ENCODE results near the gene PTPRG. TPM values are rescaled to one million over a fixed set of nuclear protein-coding genes. Genes with fewer than 3 reads are reported as not detected.
A peak's percentile ranks its signal among the peaks of the same experiment; 100 is the strongest.

PTPRG gene
- polyA plus RNA-seq, 10 donors, result 25.7 to 37.0 (median 33.0) TPM

DNA sequence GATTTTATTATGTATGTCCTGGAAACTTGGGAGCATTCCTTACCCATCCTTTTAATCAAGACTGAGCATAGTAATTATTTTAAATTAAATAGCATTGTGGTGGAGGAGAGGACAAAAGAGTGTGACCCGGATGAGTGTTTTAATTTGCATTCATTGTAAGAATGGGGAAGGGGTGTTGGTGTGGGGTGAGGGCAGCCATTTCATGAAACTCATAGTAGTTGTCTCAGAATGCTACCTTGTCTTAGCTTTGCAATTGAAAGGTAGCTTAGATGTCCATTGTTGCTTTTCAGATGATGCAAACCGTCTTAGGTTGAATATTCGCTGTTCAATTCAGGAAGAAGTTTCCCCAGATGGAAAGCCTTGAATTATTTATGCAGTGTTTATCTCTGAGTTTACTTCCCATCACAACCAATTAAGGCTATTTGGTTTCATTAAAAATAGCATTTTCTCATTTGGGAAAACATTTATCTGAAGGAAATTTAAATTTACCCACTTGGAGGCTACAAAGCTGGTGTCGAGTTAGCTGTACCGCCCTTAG is 483.6 kb downstream of the PTPRG start:
- DNase-seq, result no peak

DNA sequence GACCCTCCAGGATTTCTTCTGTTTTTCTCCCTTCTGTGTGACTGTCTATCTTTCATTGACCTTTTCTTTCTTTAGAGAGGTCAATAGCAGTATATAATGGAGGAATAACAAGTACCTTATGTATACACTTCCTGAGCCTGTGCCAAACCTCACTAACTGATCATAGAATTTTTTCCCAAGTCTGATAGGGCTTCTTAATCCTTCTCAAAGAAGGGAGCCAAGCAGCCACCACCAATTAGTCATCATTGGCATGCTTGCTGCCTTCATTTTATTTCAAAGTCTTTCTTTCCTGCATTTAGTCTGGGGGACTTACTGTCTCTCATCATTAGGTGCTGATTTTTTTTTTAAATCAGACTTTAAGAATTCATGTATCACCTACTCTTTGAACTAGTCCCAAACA is 485.0 kb downstream of the PTPRG start:
- DNase-seq, result peak in 1 of 3 donors; percentile 13

DNA sequence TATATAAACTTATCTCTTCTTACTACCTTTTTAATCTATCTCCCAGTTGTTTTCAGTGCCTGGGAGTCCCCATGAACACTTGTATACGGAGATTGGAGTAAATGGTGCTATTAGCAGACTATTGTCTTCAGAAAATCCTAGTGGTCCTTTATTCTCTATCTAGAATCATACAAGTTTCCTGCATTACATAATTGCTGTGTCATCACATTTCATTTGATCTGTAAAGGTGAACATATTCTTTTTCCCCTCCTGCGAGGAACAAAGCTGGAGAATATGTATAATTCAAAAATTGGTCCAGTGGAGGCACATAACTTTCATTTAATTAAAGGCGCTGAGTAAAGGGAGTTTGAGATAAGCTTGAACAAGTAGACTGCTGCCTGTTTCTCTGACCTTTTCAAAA is 487.2 kb downstream of the PTPRG start:
- DNase-seq, result no peak

DNA sequence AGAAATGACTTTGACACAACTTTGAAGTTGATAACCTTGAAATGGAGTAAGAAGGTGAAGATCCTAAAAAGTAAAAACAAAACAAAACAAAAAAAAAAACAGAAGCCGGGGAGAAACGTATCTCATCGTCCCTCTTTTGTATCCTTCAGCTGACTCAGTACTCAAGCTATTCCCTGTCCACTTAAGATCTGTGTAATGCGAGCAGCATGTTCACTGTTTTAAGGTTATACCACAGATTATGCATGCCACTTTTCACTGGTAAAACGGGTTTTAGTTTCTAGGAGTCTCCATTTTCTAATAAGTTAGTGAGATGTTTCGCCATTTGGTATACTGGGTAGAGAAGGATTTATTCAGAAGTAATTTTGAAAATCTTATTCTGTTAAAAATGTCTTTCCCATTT is 487.7 kb downstream of the PTPRG start:
- DNase-seq, result no peak

DNA sequence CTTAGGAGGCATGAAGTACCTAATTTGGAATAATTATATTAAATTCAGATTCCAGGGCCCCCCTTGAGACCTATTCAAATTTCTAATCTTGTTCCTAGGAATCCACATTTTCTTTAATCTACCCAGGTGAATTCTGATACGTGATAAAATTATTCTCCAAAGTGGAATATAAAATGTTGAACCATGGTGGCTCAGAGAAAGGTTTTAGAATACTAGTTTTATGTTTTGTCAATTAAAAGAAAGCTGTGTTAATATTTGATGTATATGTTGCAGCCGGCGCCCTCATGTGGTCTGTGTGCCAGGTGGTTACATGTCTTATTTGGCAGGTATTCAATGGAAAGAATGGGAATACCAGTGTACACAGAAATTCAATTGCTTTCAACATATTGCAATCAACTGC is 490.1 kb downstream of the PTPRG start:
- no peak for DNase-seq

DNA sequence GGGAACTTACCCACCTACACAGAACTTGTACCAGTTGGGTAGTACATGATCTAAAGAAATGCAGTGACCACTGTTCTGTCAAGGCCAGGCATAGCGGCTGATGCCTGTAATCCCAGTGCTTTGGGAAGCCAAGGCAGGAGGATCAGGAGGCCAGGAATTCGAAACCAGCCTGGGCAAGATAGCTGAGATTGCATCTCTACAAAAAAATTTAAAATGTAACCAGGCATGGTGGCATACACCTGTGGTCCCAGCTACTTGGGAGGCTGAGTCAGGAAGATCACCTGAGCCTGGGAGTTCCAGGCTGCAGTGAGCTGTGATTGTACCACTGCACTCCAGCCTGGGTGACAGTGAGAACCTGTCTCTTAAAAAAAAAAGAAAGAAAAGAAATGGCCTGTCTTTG is 491.0 kb downstream of the PTPRG start:
- no peak for DNase-seq

DNA sequence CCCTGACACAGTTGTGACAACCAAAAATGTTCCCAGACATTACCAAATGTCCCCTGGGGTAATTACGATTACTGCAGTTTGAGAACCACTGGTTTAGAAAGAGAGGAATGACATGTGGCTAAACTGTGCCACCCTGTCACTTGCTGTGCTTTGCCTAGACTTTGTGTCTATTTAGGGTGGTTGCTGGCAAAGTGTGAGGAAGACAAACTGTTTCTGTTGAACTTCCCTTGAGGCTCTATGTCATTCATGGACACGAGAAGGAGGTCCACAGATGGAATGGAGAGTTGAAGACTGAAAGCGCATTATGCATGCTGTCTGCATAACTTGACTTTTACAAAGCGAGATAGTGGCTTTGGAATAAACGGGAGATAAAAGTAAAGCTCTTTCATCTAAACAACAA is 495.3 kb downstream of the PTPRG start:
- DNase-seq, result no peak

DNA sequence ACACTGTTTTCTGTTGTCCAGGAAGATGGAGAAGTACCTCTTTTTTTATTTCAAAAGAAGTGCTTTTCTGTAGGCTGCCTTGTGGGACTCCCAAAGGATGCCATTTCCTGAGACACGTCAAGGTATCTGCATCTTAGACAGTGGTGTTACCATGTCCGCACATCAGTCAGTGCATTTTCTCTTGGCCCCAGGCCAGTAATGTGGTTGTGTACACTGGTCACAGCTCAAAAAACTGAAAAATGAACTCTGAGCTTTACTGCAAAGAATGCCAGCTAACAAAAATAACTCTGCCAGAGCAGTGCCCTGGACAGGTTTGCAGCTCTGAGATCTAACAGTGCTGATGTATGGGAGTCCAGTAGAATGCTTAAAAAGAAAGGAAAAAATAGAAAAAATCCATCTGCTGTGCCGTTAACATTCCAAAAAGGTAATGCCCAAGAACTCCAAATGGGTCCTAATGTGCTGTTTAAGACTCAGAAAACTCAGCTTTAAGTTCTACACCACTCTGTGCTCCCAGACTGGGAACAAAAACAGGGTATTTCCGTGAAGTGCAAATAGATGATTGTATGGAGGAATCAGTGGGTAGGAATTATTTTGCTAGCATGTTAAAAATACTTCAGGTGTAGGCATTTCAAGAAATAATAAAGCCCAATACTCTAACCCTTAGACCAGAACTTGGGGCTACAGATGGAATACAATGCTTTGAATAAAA is 496.1 kb downstream of the PTPRG start:
- no peak for DNase-seq

DNA sequence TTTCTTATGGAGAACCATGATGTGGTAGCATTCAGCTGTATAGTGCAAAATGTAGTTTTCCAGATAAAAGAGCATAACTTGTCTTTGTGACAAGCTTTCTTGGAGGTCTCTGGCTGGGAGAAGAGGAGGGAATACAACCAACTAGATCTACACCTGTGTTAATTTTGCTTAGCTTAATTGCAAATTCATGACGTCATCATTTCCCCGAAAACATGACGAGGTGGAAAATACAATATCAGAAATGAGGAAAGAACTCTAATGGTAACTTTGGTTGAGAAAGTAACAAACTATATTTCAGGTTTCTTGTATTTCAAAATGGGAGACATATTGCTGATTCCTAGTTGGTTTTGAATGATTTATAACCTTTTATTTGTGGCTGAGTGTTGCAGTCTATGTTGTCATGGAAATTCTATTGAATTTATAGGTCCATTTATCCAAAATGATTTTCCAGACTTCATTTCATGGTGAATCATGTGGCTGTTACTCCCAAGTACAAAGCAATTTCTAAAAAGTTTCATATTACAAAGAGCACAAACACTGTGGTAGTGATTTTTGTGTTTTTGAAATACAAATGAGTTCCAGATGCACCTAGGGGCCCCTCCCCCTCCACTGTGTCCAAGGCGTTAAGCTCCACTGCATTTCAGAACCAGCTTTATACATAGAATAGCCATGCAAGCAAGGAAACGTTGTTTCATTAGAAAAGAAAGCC is 504.8 kb downstream of the PTPRG start:
- DNase-seq, result peak; percentile 22 to 53 (median 46)

DNA sequence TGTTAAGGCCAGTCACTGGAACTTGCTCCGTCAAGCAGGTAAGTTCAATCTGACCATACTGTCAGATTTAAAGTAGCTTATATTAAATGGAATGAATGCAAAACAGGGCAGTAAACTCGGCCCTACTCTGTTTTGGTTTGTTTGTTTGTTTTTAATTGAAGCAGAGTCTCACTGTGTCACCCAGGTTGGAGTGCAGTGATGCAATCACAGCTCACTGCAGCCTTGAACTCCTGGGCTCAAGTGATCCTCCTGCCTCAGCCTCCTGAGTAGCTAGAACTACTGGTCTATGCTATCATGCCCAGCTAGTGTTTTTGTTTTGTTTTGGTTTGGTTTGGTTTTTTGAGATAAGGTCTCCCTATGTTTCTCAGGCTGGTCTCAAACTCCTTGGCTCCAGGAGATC is 507.0 kb downstream of the PTPRG start:
- no peak for DNase-seq

DNA sequence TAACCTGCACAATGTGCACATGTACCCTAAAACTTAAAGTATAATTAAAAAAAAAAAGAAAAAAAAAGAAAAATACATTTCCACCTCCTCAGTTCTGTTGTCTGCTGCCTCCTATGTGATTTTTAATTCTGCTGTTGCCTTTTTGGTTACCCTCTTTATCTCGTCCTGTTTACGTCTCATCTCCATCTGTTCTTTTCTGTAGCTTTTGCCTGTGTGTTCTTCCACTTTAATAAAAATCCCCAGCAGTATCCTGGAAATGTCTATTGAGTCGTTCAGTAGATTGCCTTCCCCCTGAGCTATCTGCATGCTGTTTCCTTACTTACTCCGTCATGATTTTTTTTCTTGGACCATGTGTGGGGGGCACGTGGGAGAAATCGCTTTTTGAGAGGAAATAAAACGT is 509.5 kb downstream of the PTPRG start:
- DNase-seq, result no peak

DNA sequence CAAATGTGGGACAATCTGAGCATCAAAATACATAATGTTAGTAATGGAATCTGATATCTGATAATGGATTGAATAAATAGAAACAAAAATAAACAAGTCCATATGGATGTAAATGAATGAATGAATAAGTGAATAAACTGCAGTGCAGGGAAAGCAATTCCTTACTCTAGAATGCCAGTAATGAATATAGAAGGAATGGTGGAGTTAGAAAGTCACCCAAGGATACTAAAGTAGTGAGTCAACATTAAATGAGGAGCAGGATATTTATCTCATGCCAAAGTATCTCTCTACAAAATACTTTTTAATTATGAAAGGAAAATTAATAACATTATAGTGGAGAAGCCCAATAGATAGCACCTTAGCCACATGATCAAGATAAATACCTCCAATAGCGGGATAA is 511.7 kb downstream of the PTPRG start:
- no peak for DNase-seq

DNA sequence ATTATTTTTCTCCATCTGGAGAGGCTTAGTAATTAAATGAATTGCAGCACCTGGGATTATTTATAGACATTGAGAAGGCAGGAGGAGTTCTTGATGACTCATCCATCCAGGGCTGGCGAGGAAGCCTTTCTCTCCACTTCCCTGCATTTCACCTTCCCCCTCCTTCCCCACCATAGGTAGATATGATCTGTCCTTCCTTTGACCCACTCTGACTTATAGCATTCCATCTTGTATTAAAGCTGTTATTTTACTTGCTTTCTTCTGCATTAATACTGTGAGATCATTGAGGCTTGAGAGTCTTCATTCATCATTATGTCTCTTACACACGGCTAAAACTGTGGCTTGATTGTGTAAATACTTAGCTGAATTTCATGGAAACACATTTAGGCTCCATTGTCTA is 523.2 kb downstream of the PTPRG start:
- DNase-seq, result no peak

DNA sequence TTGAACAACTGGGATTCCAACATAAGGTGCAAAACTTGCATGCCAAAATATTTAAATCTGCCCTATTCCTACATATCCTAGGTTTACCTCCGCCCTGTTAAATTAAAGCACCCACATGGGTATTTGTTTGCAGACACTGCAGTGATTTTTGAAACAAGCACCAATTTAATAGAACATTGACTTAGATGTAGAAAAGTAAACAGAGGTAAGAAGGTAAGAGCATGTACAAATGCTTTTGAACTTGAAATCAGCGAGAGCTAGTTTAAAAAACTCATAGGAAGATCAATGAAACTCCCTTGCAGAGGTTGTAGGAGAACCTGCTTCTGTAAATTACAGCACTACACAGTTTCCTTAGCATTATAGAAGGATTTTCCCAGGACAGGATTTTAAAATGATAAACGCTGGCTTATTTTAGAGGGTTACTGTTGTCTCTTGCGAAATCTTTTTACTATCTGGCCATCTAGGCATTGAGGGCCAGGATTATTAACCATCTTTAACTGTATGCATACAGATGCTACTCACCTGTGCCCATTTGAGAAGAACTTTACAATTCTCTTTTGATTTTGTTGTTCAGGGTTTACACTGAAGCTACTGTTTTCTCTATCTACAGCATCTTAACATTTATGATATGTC is 527.2 kb downstream of the PTPRG start:
- DNase-seq, result no peak

DNA sequence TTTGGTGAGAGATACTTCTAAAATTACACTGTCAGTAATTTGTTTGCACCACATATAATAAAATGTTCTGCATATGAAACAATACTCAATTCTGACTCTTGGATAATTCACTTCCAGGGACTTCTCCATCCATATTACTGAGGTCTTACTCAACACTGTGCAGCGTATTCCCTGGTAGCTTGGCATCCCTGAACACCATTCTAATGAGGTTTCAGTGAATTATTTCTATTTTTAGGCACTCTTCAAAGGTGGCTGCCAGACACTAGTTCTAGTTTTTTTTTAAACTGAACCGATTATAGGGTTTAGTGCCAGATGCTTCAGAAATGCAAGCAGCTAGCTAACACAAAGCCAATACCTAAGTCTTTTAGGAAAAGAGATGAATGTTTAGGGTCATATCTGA is 528.7 kb downstream of the PTPRG start:
- DNase-seq, result no peak

DNA sequence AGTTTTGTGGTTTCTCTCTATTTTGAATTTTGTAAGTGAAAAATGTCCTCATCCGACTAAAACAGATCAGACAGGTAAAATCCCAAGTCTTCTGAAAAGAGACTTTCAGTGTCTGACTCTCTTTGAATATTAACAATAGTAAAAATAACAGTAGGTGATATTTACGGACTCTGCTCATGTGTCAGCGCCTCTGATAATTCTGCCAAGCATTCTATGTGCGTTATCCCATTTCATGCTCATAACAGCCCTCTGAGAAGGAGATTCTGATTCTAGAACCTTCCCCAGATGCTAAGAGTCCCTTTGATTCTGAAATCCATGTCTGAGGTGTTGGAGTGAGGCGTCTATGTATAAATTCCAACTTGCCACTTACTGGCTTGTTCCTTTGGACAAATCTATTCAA is 529.1 kb downstream of the PTPRG start:
- no peak for DNase-seq

DNA sequence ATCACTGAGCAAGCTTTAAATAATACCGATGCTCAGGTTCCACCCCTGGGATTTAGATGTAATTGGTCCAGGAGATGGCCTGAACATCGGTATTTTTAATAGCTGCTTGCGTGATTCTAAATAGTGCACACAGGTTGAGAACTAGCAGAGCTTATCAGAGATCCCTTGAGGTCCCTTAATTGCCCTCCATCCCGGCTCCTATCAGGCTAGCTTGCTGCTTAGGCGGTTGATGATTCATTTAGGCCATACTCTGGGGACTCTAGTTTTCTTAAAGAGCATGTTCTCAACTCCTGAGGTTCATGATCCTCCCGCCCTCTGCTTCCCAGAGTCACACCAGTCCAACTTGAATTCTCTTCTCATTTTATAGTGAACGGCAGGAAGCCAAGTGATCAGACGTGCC is 531.7 kb downstream of the PTPRG start:
- DNase-seq, result no peak

DNA sequence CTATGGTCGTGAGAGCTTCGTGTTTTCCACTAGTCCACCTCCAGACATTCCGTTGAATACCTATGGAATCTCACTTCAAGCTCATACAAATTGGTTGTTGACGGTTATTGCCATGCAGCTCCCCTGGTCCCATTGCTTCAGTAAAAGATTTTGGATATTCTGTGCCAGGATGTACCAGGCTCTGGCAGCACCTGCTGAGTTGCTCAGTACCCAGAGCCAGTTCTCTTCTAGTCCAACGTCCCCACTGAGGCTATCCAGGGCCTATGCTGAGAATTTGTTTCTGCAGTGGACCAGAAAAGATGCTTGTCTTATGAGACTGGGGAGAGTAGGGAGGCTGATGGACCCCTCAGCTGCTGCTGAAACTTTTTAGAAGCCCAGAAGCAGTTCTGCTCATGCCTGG is 533.1 kb downstream of the PTPRG start:
- DNase-seq, result no peak

DNA sequence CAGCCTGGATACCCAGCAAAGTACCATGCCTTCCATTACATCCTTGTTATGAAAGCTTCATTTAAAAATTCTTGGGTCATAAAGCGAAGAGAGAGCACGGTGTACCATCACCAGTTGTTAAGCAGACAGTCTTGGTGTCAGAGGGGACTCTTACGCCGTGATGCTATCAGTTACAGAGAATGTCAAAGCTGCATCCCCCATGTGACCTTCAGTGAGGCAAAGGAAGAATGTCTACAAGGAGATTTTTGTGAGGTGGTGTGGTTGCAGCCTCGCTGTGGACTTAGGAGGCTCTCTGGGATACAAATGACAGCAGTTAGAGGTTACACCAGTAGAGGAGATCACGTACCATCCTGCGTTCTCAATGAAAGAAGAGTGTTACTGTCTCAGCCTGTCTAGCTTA is 533.7 kb downstream of the PTPRG start:
- no peak for DNase-seq

DNA sequence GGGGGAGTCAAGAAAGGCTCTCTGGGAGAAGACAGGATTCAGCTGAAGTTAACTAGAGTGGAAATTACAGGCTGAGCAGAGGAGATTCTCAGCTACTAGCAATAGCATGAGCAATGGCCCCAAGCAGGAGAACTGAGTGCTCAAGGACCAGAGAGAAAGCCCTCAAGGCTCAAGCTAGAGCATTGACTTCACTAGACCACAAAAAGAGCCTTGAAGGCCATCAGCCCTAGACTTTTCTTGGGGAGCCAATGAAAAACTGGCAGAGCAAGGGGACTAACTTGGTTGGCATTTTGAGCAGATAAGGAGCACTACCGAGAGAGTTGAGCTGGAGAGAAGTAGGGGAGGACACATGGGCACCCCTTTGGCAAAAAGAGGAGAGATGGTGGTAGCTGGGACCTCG is 534.4 kb downstream of the PTPRG start:
- DNase-seq, result no peak

DNA sequence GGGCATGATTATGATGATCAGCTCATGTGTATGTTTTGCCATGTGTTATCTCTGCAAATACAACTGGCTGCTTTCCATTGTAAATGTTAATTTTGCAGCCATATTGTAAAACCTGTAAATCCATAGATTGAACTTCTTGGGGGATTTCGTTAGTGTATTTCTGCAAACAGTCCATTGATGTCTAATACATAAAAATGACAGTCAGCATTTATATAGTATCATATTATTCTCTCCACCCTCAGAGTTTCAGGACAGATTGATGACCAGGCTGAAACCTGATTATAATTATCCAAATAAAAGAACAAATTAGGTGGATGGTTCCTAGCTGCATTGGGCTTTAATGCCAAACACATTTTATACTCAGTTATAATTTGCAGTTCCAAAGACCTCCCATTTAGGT is 535.1 kb downstream of the PTPRG start:
- no peak for DNase-seq

DNA sequence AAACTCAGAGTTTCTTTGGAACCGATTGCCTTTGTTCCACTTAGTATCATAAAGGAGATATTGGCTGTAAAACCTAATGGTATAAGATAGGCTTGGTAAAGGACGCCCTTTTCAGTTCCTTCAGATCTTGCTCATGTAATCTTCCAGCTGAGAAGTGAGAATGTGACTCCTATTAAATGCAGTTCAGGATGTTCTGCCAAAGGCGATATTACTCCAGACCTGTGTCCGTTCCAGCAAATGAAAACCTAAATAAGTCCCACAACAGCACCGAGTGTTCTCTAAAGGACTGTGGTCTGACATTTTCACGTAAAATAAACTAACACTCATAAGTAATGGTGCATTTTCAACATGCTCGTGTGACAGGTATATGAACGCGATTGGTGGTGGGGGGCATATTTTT is 535.8 kb downstream of the PTPRG start:
- DNase-seq, result peak in 1 of 3 donors; percentile 45
